H9 (cell line): ENCODE results near the gene MSMB. TPM values are rescaled to one million over a fixed set of nuclear protein-coding genes. Genes with fewer than 3 reads are reported as not detected.

Experiments used
- DNase-seq: peaks from one replicate; pipeline ENCODE4 v3.0.0-alpha.2; 2017
- H2AFZ ChIP-seq: one replicate; pipeline ENCODE4 v1.6.1; 2013; ENCODE audit warnings: mild to moderate bottlenecking, low read length, control low read depth, moderate library complexity
- H2AK5ac ChIP-seq: 2 replicates; pipeline ENCODE4 v1.6.1; 2013; ENCODE audit warnings: low read length, control low read depth, mixed read lengths; ENCODE audit not compliant: insufficient read length
- H2BK120ac ChIP-seq: one replicate; pipeline ENCODE4 v1.6.1; 2013; ENCODE audit warnings: low read depth, mild to moderate bottlenecking, low read length, control low read depth, inconsistent platforms; ENCODE audit not compliant: poor library complexity, severe bottlenecking
- H2BK12ac ChIP-seq: 2 replicates; pipeline ENCODE4 v1.6.1; 2013; ENCODE audit warnings: low read length, control low read depth, mixed read lengths, low read depth; ENCODE audit not compliant: insufficient read length
- H2BK15ac ChIP-seq: 2 replicates; pipeline ENCODE4 v1.6.1; 2013; ENCODE audit warnings: low read depth, low read length, control low read depth
- H2BK20ac ChIP-seq: one replicate; pipeline ENCODE4 v1.6.1; 2013; ENCODE audit warnings: low read depth, mild to moderate bottlenecking, low read length, control low read depth, inconsistent platforms; ENCODE audit not compliant: poor library complexity, severe bottlenecking
- H2BK5ac ChIP-seq: 2 replicates; pipeline ENCODE4 v1.6.1; 2013; ENCODE audit warnings: low read length, control low read depth, mixed read lengths; ENCODE audit not compliant: insufficient read length
- H3K14ac ChIP-seq: 2 replicates; pipeline ENCODE4 v1.6.1; 2013; ENCODE audit warnings: low read length, control low read depth; ENCODE audit not compliant: insufficient read depth
- H3K18ac ChIP-seq: 2 replicates; pipeline ENCODE4 v1.6.1; 2013; ENCODE audit warnings: low read depth, mild to moderate bottlenecking, mixed read lengths, low read length, control low read depth; ENCODE audit not compliant: insufficient read length
- H3K23ac ChIP-seq: 2 replicates; pipeline ENCODE4 v1.6.1; 2013; ENCODE audit warnings: low read length, control low read depth, mixed read lengths, low read depth; ENCODE audit not compliant: insufficient read length
- H3K23me2 ChIP-seq: 2 replicates; pipeline ENCODE4 v1.6.1; 2013; ENCODE audit warnings: low read depth, mild to moderate bottlenecking, mixed read lengths, low read length, control low read depth; ENCODE audit not compliant: insufficient read length, poor library complexity, severe bottlenecking
- H3K27ac ChIP-seq: 2 replicates; pipeline ENCODE4 v1.5.1; 2013; ENCODE audit warnings: low read length, control low read depth, mixed read lengths, low read depth; ENCODE audit not compliant: insufficient read length
- H3K27me3 ChIP-seq: 2 replicates; pipeline ENCODE4 v1.6.1; 2013; ENCODE audit warnings: low read length, control low read depth, inconsistent platforms; ENCODE audit not compliant: insufficient read depth
- H3K4ac ChIP-seq: 2 replicates; pipeline ENCODE4 v1.6.1; 2013; ENCODE audit warnings: low read depth, mild to moderate bottlenecking, control low read depth, inconsistent platforms, low read length, moderate library complexity
- H3K4me1 ChIP-seq: 2 replicates; pipeline ENCODE4 v1.6.1; 2013; ENCODE audit warnings: low read length, control low read depth, inconsistent platforms; ENCODE audit not compliant: insufficient read depth
- H3K4me2 ChIP-seq: 2 replicates; pipeline ENCODE4 v1.6.1; 2013; ENCODE audit warnings: low read length, control low read depth, mixed read lengths; ENCODE audit not compliant: insufficient read length, insufficient read depth
- H3K56ac ChIP-seq: 2 replicates; pipeline ENCODE4 v1.6.1; 2013; ENCODE audit warnings: low read depth, mild to moderate bottlenecking, mixed read lengths, low read length, control low read depth; ENCODE audit not compliant: insufficient read length
- H3K79me1 ChIP-seq: 2 replicates; pipeline ENCODE4 v1.6.1; 2013; ENCODE audit warnings: low read depth, mild to moderate bottlenecking, moderate library complexity, low read length, control low read depth, inconsistent platforms; ENCODE audit not compliant: insufficient read depth, poor library complexity, severe bottlenecking
- H3K79me2 ChIP-seq: 2 replicates; pipeline ENCODE4 v1.6.1; 2013; ENCODE audit warnings: low read length, control low read depth, inconsistent platforms; ENCODE audit not compliant: insufficient read depth
- H3K9ac ChIP-seq: 2 replicates; pipeline ENCODE4 v1.6.1; 2013; ENCODE audit warnings: low read length, control low read depth, mixed read lengths; ENCODE audit not compliant: insufficient read length; ENCODE audit errors: extremely low read depth
- H3K9me3 ChIP-seq: one replicate; pipeline ENCODE4 v1.6.1; 2013; ENCODE audit warnings: low read depth, low read length, inconsistent platforms; ENCODE audit not compliant: control insufficient read depth
- H3T11ph ChIP-seq: one replicate; pipeline ENCODE4 v1.6.1; 2013; ENCODE audit warnings: mild to moderate bottlenecking, low read length, control low read depth, inconsistent platforms
- H4K20me1 ChIP-seq: one replicate; pipeline ENCODE4 v1.6.1; 2013; ENCODE audit not compliant: control insufficient read depth, insufficient read length, insufficient read depth
- H4K5ac ChIP-seq: 2 replicates; pipeline ENCODE4 v1.6.1; 2013; ENCODE audit warnings: low read depth, mild to moderate bottlenecking, mixed read lengths, low read length, control low read depth; ENCODE audit not compliant: insufficient read length
- H4K8ac ChIP-seq: replicated peaks from 2 replicates; pipeline ENCODE4 v1.6.1; 2013; ENCODE audit warnings: low read length, control low read depth, mixed read lengths, low read depth; ENCODE audit not compliant: insufficient read length
- H4K91ac ChIP-seq: 2 replicates; pipeline ENCODE4 v1.6.1; 2013; ENCODE audit warnings: low read depth, mild to moderate bottlenecking, moderate library complexity, mixed read lengths, low read length, control low read depth; ENCODE audit not compliant: insufficient read length
- H3K27ac Mint-ChIP-seq, 3 experiments: 2 replicates in 2 of 3; 3 replicates in 1 of 3; pipeline ENCODE4 v1.8.0; 2020 to 2021; ENCODE audit warnings: mixed read lengths in 3 of 3, mild to moderate bottlenecking in 1 of 3, moderate library complexity in 1 of 3
- H3K27me3 Mint-ChIP-seq: 2 replicates; pipeline ENCODE4 v1.8.0; 2021; ENCODE audit warnings: low read depth, mild to moderate bottlenecking, moderate library complexity, mixed read lengths
- H3K36me3 Mint-ChIP-seq, 3 experiments: 2 replicates in 2 of 3; 3 replicates in 1 of 3; pipeline ENCODE4 v1.8.0; 2020 to 2021; ENCODE audit warnings: low read depth in 3 of 3, mixed read lengths in 3 of 3; ENCODE audit not compliant: insufficient read depth in 1 of 3
- H3K4me1 Mint-ChIP-seq, 2 experiments: 2 replicates each; pipeline ENCODE4 v1.8.0; 2020; ENCODE audit warnings: mixed read lengths in 2 of 2
- H3K4me3 Mint-ChIP-seq, 2 experiments: 2 replicates in 1 of 2; 3 replicates in 1 of 2; pipeline ENCODE4 v1.8.0; 2020 to 2021; ENCODE audit warnings: mild to moderate bottlenecking in 2 of 2, mixed read lengths in 2 of 2, moderate library complexity in 1 of 2
- H3K9me3 Mint-ChIP-seq, 2 experiments: 2 replicates in 1 of 2; 3 replicates in 1 of 2; pipeline ENCODE4 v1.8.0; 2020; ENCODE audit warnings: mild to moderate bottlenecking in 2 of 2, mixed read lengths in 2 of 2, moderate library complexity in 1 of 2
- CTCF ChIP-seq: fragments of 200-600 bp; sonication (generic); conservative IDR thresholded peaks from 3 replicates; pipeline ENCODE4 v1.8.0; 2021; ENCODE audit warnings: antibody characterized with exemption, mild to moderate bottlenecking
- WGBS: extraction: QIAGEN DNeasy Blood & Tissue Kit; methylation state at CpG from one replicate; pipeline ENCODE4 v1.1.7; 2013; ENCODE audit warnings: missing lambda C conversion rate, low lambda C conversion rate, mixed read lengths; ENCODE audit not compliant: insufficient read length; ENCODE audit errors: extremely low coverage; 5-methylcytosine and 5-hydroxymethylcytosine counted together
- total RNA-seq: library from RNA; stranded (reverse); gene quantifications from 2 replicates; pipeline ENCODE4 v1.2.1, GENCODE V29; 2021

Gene MSMB
- total RNA-seq, 1 experiment from 2014 or later, result not detected

DNA sequence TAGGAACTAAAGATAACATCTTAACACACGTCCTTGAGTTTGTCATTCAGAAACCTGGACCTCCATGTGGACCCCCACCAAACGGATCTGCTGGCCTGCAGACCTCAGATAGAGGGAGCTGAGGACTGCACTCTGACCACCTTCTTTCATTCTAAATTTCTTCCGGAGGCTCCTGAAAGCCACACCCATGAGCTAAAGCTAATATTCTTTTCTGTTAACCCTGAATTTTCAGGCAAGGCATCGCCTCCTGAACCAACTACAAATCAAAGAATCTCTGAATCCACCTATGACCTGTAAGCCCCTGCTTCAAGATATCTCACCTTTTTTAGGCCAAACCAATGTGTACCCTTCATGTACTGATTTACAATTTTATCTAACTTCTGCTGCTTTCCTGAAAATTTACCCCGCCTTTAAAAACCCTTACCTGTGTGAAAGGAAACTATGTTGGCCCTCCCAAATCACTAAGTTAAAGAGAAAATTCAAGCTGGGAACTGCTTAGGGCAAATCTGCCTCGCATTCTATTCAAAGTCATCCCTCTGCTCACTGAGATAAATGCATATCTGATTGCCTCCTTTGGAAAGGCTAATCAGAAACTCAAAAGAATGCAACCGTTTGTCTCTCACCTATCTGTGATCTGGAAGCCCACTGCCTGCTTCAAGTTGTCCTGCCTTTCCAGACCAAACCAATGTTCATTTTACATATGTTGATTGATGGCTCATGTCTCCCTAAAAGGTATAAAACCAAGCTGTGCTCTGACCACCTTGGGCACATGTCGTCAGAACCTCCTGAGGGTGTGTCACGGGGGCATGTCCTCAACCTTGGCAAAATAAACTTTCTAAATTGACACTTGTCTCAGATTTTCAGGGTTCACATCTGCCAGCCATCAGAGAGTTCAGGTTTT lies 7.7 kb upstream of the MSMB start:
- Mint-ChIP-seq H3K4me3 (no peak overlapping the region; a peak in 1 of 5 replicates), H3K27me3 (peaks cover 2% of the 10 kb centered on the region), H3K4me1 (peaks cover 38 to 46% of the 10 kb centered on the region in 2 experiments), H3K36me3 (peaks cover 0 to 5% (median 0%) of the 10 kb centered on the region in 3 experiments; a peak in 2 of 7 replicates), H3K27ac (peak overlapping the region in 2 of 3 experiments; percentile 1 to 68; a peak in 3 of 7 replicates), H3K9me3 (peaks cover 4% of the 10 kb centered on the region in 2 experiments; a peak in 3 of 5 replicates)
- no peak overlapping the region for H3K4ac ChIP-seq
- no peaks in the 10 kb centered on the region for H3K79me2 ChIP-seq
- DNase-seq, result no peak
- H2AFZ ChIP-seq, result no peak overlapping the region
- no peak overlapping the region for H4K5ac ChIP-seq
- H2BK5ac ChIP-seq, result no peak overlapping the region
- no CpG with 5 or more reads among the region's 9 CpGs for WGBS
- H2BK20ac ChIP-seq, result no peak overlapping the region
- no peak overlapping the region for H4K91ac ChIP-seq
- no peaks in the 10 kb centered on the region for H3K27me3 ChIP-seq
- H2BK15ac ChIP-seq, result no peak overlapping the region
- no peak overlapping the region for H3K18ac ChIP-seq
- no peak overlapping the region for H3K9ac ChIP-seq
- no peak overlapping the region for H3K14ac ChIP-seq
- H3K23me2 ChIP-seq, result no peaks in the 10 kb centered on the region
- H2AK5ac ChIP-seq, result no peak overlapping the region
- H3K4me1 ChIP-seq, result peaks cover 13% of the 10 kb centered on the region; the same call in 1 of the 2 replicates
- H3T11ph ChIP-seq, result no peak overlapping the region
- H3K79me1 ChIP-seq, result no peaks in the 10 kb centered on the region
- no peak overlapping the region for H3K56ac ChIP-seq
- no peak overlapping the region for H3K4me2 ChIP-seq
- H3K27ac ChIP-seq, result no peak overlapping the region
- TF ChIP-seq CTCF, result no peak
- no peak overlapping the region for H3K23ac ChIP-seq
- H4K20me1 ChIP-seq, result no peaks in the 10 kb centered on the region
- H2BK120ac ChIP-seq, result peak overlapping the region; percentile 36
- no peak overlapping the region for H4K8ac ChIP-seq
- no peaks in the 10 kb centered on the region for H3K9me3 ChIP-seq
- no peak overlapping the region for H2BK12ac ChIP-seq
